Measurements from ENCODE around the gene ORM2. TPM values are rescaled to one million over a fixed set of nuclear protein-coding genes. Genes with fewer than 3 reads are reported as not detected.
"Not testable (repeated sequence)": the region's sequence is repeated elsewhere in the genome, so short reads cannot be mapped to it uniquely, and the experiment has no call there.

The ORM2 gene
- polyA plus RNA-seq, 4 donors: 0.17 TPM; not detected in 3

DNA sequence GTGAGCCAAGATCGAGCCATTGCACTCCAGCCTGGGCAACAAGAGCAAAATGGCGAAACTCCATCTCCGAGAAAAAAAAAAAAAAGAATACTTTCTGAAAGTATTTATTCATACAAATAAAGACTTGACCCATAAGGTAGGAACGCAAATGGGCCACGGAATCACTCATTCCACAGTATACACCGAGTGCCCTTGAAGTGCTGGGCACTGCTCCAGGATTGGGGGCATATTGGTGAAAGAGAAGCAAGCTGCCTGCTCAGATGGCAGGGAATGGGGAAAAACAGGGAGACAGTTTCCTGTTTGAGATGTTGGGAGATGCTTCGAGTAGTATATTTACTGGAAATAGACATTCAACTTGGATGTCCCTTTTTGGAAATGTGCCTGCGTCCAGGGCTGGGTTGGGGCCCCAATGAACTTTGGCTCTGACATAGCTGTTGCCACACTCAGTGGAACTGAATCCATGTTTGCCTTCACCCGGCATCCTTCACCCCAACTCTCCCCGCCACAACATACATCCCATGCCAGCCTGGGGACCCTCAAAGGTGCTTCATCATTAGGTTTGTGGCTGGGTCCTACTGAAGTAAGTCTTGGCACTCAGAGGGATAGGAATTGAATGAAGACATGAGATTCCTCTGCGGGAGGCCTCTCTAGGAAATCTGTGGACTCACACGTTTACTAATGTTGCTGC lies 588 bp upstream of the ORM2 start:
- DNase-seq (ENCODE audit: low read depth in 4 of 4, low spot score in 3 of 4): not testable (repeated sequence)

DNA sequence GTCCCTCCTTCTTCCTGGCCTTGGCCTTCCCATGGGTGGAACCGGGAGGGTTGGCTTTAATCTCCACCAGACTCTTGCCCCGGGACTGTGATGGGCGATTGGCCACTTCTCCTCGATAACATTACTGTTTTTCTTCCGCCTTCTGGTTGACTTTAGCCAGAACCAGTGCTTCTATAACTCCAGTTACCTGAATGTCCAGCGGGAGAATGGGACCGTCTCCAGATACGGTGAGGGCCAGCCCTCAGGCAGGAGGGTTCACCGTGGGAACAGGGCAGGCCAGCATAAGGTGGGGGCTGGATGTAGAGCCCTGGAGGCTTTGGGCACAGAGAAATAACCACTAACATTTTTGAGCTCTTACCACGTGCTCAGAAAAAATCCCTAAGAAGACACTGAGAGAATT lies 967 bp downstream of the ORM2 start:
- no peak for DNase-seq (ENCODE audit: low read depth in 4 of 4, low spot score in 3 of 4)

DNA sequence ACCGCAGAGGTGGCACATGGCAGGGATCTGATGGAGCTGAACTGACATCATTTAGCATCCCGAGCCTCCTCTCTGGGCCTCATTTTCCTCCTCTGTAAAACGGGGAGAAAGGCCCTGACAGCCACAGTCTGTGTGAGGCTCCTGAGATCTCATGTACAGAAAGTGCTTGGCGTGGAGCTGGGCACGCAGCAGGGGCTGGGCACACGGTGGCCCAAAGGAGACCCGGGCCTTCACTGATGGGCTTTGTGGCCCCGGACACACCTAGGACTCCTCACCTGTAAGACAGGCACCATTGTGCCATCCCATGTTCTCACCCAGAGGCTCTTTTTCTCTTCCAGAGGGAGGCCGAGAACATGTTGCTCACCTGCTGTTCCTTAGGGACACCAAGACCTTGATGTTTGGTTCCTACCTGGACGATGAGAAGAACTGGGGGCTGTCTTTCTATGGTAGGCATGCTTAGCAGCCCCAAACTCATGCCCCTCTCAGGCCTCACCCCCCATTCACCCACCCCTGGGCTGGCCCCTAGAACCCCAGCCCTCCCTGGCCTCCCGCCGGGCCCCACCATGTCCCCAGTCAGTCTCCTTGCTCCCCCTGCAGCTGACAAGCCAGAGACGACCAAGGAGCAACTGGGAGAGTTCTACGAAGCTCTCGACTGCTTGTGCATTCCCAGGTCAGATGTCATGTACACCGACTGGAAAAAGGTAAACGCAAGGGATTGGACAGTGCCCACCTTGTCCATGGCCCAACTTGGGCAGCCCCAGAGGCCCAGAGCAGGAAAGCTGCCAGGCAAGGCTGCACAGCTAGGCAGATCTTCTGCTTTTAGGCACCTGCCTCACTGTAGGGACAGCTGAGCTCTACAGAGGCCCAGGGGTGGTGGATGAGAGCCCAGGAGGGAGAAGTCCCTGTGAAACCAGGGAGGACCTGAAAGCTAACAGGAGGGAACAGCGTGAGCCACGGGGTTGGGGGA lies 1.8 kb downstream of the ORM2 start:
- DNase-seq (ENCODE audit: low read depth in 4 of 4, low spot score in 3 of 4): not testable (repeated sequence)

DNA sequence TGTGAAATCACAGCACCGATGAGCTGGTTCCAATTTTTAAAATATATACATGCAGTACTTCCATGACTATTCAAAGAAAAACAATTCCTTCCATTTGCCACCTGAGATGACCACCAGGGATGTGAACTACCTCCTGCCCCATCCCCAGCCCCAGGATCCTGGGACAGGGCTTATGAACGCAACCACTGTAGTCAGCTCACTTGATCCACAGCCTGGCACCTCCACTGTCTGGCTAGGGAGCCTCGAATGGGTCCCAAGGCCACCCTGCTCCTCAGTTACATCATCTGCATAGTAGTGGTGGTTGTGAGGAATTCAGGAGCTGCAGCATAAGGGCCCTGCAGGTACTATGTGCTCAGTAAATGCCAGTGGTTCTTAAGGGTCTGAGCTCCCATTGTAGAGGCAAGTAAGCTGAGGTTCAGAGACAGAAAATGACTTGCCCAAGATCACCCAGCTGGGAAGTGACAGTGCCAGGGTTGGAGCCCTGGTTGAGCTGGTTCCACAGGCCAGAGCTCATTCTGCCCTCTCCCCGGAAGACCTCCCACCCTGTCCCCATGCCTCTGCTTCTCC lies 2.9 kb downstream of the ORM2 start:
- not testable (repeated sequence) for DNase-seq (ENCODE audit: low read depth in 4 of 4, low spot score in 3 of 4)

DNA sequence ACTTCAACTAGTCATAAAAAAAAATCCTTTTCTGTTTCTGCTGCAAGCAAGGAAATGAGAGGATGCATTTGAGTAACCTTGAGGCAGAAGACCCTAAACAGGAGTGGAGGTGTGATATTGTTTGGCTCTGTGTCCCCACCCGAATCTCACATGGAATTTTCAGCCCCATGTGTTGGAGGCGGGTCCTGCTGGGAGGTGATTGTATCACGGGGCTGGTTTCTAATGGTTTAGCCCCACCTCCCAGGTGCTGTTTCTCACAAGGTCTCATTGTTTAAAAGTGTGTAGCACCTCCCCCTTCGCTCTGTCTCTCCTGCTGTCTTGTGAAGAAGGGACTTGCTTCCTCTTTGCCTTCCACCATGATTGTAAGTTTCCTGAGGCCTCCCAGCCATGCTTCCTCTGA lies 4.0 kb downstream of the ORM2 start:
- DNase-seq (ENCODE audit: low read depth in 4 of 4, low spot score in 3 of 4): not testable (repeated sequence)

DNA sequence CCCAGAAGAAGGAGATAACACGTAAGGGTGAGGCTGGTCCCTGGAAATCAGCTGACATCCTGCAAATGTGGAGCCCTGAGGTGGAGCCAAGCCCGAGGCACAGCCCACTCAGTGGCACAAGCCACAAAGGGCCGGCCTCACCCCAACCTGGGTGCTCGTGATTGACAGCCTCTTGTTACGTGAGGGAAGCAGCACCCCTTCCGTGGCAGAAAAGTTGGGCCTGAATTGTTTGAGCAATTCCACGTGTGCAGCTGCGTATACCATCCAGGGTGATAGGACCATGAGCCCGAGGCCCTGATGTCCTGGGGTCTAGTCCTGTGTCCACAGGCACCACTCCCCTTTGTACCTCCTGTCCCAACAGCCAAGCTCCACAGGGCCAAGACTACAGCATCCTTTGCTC lies 4.8 kb downstream of the ORM2 start:
- DNase-seq (ENCODE audit: low read depth in 4 of 4, low spot score in 3 of 4): no peak

DNA sequence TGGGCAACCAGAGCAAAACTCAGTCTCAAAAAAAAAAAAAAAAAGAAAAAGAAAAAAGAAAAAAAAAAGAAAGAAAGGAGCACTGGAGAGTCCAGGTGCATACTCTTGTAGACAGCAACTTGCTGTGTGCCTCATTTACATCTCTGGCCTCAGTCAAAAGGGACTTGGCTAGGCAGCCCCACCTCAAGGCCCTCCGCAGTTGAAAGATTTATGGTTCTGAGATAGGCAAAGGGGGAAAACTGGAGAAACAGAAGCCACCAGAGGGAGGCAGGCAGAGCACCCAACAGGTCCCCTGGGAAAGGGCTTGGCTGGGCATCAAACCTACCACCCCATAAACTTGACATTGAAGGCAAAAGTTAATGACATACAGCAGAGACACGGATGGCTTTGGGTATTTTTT lies 6.1 kb downstream of the ORM2 start:
- DNase-seq (ENCODE audit: low read depth in 4 of 4, low spot score in 3 of 4): no peak

DNA sequence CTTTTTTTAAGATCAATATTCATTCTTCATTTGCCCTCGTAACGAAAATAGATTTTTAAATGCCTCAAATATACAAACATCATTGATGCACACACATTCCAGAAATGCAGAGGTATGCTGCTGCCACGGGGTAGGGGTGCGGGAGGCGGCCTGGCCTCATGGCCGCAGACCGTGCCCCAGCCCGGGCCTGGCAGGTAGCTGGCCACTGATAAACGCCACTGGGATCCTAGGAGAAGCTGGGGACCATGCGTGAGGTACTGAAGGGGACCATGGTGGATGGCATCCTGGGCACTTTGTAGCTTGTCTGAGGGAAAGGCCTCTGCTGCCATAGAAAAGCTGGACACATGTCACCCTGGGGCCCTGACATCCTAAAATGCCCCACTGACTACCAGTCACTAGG lies 6.5 kb downstream of the ORM2 start:
- DNase-seq (ENCODE audit: low read depth in 4 of 4, low spot score in 3 of 4): no peak

DNA sequence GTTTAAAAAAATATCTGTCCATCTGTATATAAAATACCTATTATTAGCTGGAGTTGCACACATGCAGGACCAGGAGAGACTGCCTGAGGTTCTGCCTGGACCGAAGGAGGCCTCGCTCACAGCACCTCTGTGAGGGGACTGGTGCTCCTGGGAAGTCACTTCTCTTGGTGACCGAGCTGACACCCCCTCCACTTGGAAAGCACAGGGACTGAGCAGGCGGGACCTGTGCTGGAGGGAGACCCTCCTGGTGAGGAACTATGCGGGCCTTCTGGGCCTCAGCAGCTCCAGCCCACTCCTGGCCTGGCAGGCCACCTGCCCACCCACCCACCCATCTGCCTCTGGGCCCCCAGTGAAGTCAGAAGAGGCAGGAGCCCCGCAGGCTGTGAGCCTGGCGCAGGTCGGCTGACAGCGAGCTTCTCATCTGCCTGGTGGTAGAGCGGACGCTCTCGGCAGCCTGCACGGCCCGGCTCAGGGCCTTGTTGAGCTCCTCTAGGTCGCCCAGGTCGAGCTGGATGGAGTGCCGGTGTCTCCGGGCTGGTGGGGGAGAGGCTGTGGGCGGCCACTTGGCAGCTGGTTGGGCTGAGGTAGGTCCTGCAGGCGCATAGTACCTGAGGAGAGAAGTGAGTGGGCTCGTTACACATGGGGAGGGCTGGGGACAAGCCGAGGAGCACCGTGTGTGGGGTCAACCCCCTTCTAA lies 7.2 kb downstream of the ORM2 start:
- DNase-seq (ENCODE audit: low read depth in 4 of 4, low spot score in 3 of 4): no peak

DNA sequence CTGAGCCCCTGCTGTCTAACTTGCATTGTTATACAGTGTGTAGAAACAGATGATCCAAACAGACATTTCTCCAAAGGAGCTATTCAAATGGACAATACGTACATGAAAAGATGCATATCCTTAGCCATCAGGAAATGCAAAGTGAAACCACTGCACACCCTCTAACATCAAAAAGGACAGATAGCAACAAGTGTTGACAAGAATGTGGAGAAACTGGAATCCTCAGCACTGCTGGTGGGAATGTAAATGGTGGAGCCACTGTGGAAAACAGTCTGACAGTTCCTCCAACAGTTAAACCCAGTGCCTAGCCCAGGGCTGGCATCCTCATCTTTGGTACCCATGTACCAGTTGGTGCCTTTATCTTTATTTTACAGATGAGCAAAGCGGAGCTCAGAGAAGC lies 8.5 kb downstream of the ORM2 start:
- DNase-seq (ENCODE audit: low read depth in 4 of 4, low spot score in 3 of 4): no peak

DNA sequence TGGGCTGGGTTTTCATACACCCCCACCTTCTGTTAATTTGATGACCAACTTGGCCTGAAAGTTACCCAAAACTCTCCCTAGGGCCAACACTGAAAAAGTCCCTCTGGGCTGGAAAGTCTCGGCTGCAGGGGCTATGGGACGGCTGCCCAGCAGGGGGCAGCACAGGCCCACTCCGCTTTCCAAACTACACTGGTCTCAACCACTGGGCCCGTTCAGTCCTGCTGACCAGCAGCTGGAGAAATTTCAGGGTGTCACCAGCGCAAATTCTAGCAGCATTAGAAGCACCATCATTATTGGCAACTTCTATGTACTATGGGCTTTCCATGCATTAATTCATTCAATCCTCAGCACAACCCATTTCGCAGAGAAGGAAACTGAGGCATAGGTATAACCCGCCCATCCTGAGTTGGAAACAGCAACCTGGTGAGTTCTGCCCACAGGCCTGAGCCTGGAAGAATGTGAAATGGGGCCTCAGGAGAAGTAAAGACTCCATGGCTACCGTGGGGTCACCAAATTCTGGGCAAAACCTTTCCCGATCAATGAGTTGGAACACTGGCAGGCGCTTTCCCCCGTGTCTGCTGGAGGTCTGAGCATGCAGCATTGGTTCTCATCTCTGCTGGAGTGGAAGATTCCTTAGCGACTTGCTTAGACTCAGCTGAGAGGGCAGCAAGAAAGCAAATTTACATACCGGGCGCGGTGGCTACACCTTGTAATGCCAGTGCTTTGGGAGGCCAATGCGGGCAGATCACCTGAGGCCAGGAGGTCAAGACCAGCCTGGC lies 9.7 kb downstream of the ORM2 start:
- DNase-seq (ENCODE audit: low read depth in 4 of 4, low spot score in 3 of 4): peak in 1 of 4 donors; percentile 10

DNA sequence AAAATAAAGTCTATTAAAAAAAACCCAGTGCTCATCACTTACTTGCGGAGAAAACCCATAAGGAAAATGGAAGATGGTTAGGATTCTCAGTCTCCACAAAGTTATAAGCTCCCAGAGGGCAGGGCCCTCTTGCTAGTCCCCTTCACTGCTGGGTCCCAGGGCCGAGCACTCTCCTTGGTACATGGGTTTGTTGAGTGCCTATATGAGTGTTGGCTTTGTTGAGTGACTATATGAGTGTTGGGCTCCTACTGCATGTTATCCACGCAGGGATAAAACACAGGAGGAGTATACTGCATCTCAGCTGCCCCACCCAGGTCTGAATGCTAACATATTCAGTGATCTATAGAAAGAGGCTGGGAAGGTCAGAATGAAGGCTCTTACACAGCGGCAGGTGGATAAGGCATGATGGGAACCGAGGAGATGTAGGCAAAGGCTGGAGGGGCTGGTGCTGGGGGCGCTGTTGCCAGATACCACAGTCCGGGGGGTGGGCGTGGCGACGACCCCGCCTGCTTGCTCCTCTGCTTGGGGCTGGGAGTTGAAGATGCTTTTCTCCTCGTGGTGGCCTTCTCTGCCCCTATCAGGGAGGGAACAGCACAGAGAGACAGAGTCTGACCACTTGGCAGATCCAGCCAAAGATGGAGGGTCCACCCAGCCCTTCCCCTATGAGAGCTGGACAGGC lies 11.6 kb downstream of the ORM2 start:
- no peak for DNase-seq (ENCODE audit: low read depth in 4 of 4, low spot score in 3 of 4)

DNA sequence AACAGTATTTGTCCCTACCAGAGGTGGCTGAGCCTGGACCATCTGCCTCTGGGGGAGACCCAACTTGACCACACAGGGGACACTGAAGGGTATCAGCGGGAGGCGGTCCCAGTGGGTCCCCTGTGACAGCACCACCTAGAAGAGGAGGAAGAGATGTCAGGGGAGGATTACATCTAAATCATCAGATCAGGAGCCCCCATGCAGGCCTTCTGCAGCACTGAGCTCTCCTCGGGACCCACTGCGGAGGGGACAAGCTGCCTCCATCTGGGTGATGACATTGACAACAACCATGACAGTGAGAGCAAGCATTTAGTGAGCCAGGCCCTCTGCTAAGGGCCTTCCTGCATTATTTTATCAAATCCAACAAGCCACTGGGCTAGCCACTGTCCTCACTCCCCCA lies 12.3 kb downstream of the ORM2 start:
- no peak for DNase-seq (ENCODE audit: low read depth in 4 of 4, low spot score in 3 of 4)

DNA sequence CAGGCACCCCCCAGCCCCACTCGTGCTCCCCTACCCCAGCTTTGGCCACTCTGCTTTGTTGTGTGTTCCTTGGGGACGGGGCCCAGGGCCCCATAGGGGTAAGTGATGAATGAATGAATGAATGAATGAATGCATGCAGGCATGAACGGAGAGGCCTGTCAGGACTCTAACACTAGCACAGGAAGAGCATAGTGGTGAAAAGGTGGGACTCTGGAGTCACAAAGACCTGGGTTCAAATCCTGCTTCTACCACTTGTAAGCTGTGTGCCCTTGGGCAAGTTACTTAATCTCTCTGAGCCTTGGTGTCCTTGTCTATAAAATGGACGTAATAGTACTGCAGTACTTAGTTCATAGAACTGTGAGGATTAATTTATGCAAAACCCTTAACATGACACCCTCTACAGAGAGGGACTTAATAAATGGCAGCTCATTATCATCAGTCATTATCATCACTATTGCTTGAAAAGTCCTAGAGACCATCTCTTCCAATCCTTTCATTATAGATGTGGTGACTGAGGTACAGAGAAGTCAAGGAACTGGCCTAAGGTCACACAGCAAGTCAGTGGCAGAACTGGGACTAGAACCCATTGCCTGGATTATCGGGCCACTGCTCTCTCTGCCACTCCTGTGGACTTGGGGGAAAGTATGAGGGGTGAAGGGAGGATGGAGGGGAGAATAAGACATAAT lies 13.2 kb downstream of the ORM2 start:
- DNase-seq (ENCODE audit: low read depth in 4 of 4, low spot score in 3 of 4): no peak

DNA sequence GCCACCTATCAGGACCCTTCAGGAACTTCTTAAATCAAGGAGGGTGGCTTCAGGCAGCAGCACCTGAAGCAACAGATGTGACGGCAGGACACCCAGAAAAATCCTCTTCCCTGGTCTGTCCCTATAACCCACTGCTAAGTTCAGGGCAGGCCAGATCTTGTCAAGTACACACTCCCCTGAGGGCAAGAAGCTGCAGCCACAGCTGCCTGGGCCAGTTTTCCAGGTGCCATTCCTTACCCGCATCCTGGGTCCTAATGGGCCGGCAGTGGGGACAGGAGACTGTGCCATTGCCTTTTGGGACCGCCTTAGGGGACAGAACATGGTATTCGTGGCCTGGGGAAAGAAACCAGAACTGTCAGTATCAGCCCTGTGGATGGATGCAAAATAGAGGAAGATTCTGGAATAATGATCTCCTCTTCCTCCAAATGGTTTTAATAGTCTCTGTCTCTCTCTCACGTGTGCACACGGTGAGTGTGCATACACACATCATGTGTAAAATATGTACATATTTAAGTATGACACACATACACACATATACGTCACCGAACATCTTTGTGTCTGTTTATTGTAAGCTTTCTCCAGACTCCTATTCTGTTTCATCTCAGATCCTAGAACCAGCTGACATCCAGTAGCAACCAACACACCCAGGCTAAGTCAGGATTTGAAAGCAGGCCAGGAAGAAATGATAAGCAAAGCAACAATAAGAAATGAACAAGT lies 14.0 kb downstream of the ORM2 start:
- DNase-seq (ENCODE audit: low read depth in 4 of 4, low spot score in 3 of 4): no peak

DNA sequence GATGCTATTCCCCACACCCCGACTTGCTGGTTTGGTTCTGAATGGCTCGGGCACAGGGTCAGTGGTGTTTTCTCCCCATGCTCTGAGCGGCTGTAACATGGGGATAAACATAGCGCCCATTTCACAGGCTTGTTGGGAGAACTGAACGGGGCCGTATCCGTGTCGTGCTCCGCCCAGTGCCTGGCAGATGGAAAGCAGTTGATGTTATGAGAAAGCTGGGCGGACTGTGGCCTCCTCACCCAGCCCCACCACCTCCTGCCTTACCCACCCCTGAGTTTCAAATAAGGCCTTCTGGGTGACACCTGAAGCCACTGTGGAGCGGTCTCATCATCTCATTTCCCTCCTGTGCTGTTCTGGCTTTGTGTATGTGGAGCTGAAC lies 14.5 kb downstream of the ORM2 start:
- no peak for DNase-seq (ENCODE audit: low read depth in 4 of 4, low spot score in 3 of 4)

DNA sequence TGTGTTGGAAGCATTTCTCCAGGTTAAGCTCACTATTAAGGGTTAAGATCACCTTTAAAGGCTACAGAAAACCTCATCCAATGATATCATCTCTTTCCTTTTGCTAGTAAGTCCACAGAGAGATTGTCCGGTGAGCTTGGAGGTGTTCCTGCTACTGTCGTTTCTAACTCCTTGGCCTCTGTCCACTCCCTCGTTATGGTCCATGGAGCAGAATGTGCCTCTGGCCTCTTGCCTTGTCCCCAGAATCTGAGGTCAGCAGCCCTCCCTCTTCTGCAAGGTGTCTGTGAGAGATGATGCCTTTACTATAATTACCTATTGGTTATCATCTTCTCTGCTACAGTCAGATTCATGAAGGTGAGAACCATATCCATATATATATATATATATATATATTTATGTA lies 15.0 kb downstream of the ORM2 start:
- DNase-seq (ENCODE audit: low read depth in 4 of 4, low spot score in 3 of 4): no peak

DNA sequence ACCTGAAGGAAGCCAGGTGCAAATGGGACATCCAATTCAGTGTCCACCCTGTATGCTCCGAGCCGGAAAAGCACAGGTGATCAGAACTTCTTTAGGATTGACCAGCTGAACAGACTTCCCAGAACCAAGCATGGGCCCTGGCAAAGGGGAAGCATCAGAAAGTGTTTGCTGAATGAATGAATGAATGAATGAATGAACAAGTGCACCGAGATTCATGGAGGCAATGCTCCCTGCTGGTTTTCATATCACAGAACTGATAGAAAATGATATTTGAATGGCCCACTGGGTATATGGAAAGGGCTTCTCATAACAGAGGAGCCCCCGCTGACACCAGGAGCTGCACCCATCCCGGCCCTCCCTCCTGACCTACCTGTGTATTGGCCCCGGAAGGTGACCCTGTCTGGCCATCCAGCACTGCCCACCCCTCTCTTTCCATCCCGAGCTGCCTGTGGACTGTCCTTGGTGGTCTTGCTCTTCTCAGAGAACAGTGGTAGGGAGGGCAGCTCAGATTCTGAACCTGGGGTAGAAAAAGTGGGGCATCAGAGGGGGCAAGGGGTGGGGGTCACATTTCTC lies 15.9 kb downstream of the ORM2 start:
- no peak for DNase-seq (ENCODE audit: low read depth in 4 of 4, low spot score in 3 of 4)
